Measurements from ENCODE around the gene MYLK3. TPM values are rescaled to one million over a fixed set of nuclear protein-coding genes. Genes with fewer than 3 reads are reported as not detected.

MYLK3 gene
- total and polyA plus RNA-seq, 2 of the 4 experiments (the other 2 are of a cell fraction) = under 0.01 to 0.03 TPM

DNA sequence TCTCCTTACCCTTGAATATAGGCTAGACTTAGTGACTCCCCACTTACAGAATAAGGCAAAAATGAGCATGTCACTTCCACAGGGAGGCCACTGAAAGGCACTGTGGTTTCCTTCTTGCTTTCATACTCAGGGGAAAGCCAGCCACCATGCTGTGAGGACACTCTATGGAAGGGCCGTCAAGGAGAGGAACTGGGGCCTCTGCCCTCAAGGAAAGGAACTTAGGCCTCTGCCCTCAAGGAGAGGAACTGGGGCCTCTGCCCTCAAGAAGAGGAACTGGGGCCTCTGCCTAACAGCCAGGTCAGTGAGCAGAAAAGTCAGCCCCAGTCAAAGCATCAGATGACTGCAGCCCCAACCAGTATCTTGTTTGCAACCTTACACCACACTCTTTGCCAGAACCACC is 89.2 kb downstream of the MYLK3 start:
- no peaks in the 10 kb centered on the region for H3K79me1 ChIP-seq (ENCODE audit: low read depth in 1 of 2, low read length in 2 of 2)
- peaks cover 6% of the 10 kb centered on the region; the same call in 1 of the 2 replicates for H3K9me1 ChIP-seq (ENCODE audit: insufficient read depth, low read length)
- H4K20me1 ChIP-seq (ENCODE audit: insufficient read depth, low read length) = no peaks in the 10 kb centered on the region
- H4K8ac ChIP-seq (ENCODE audit: low read depth in 2 of 2, low read length in 2 of 2) = no peak overlapping the region
- no peak overlapping the region for H3K27ac ChIP-seq (ENCODE audit: insufficient read depth, low read length)
- H2BK5ac ChIP-seq (ENCODE audit: low read depth, low read length, poor library complexity, severe bottlenecking) = no peak overlapping the region
- no peak for DNase-seq
- no peaks in the 10 kb centered on the region for H3K27me3 ChIP-seq (ENCODE audit: control insufficient read depth, insufficient read depth, low read length)
- H3K4me3 ChIP-seq (ENCODE audit: insufficient read depth, low read depth, low read length) = no peak overlapping the region
- H2BK120ac ChIP-seq (ENCODE audit: low read depth, low read length) = no peak overlapping the region
- H3K4ac ChIP-seq (ENCODE audit: low read depth, low read length) = no peak overlapping the region
- ATAC-seq (ENCODE audit: low read depth) = peak; percentile 32; the same call in 1 of the 2 replicates
- TF ChIP-seq RFX5 (IDR thresholded peaks at IDR 0.05; ENCODE audit: low read depth, low read length) = no peak
- no peak for TF ChIP-seq MXI1 (IDR thresholded peaks at IDR 0.05; ENCODE audit: borderline replicate concordance, low read depth, low read length)
- no peak for TF ChIP-seq CHD1 (IDR thresholded peaks at IDR 0.05; ENCODE audit: low read depth, low read length)
- TF ChIP-seq, protein P1, sequence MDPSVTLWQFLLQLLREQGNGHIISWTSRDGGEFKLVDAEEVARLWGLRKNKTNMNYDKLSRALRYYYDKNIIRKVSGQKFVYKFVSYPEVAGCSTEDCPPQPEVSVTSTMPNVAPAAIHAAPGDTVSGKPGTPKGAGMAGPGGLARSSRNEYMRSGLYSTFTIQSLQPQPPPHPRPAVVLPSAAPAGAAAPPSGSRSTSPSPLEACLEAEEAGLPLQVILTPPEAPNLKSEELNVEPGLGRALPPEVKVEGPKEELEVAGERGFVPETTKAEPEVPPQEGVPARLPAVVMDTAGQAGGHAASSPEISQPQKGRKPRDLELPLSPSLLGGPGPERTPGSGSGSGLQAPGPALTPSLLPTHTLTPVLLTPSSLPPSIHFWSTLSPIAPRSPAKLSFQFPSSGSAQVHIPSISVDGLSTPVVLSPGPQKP (IDR thresholded peaks at IDR 0.05; ENCODE audit: borderline replicate concordance, low read depth, low read length) = no peak
- TF ChIP-seq MAZ (IDR thresholded peaks at IDR 0.05; ENCODE audit: borderline replicate concordance, low read depth, low read length) = no peak
- TF ChIP-seq BHLHE40 (IDR thresholded peaks at IDR 0.05; ENCODE audit: low read depth, low read length) = no peak
- no peak for TF ChIP-seq CEBPB (IDR thresholded peaks at IDR 0.05; ENCODE audit: low read depth, low read length)
- TF ChIP-seq MAFK (IDR thresholded peaks at IDR 0.05; ENCODE audit: low read depth, low read length) = no peak
- WGBS, 2 experiments (ENCODE audit: extremely low coverage in 2 of 2, insufficient read length in 1 of 2) = no CpG with 5 or more reads among the region's 1 CpG
- H2AFZ ChIP-seq (replicated peaks; ENCODE audit: low read length, poor library complexity) = no peak overlapping the region
- dilution Hi-C loops (cut with HindIII; ENCODE audit: low sequenced_read_pairs, unreplicated experiment) (no loop called here), intact Hi-C loops (cut with micrococcal nuclease) (no loop called here), in situ Hi-C loops (cut with MboI; ENCODE audit: low sequenced_read_pairs) (no loop called here)
- H2AK5ac ChIP-seq (ENCODE audit: low read depth, low read length) = no peak overlapping the region
- no peak overlapping the region for H4K91ac ChIP-seq (ENCODE audit: insufficient read depth, low read depth, low read length)
- H3K18ac ChIP-seq (ENCODE audit: low read depth, low read length) = no peak overlapping the region
- H3K14ac ChIP-seq (replicated peaks; ENCODE audit: low read depth, low read length) = no peak overlapping the region
- no peak overlapping the region for H2AK9ac ChIP-seq (replicated peaks; ENCODE audit: low read depth, low read length, poor library complexity)
- H2BK15ac ChIP-seq (ENCODE audit: low read depth, low read length) = no peak overlapping the region
- peaks cover 26% of the 10 kb centered on the region for H3K36me3 ChIP-seq (ENCODE audit: control insufficient read depth, insufficient read depth, low read length)
- no peaks in the 10 kb centered on the region for H3K9me3 ChIP-seq (ENCODE audit: control insufficient read depth, insufficient read depth, low read length)
- CTCF ChIA-PET = interaction anchor here (0.8 to 1.4 kb wide), 2 partner anchors 9 to 15 kb away, joined by 3 to 4 read pairs; no protein-coding TSS in a partner anchor
- no TSS peak for BruUV-seq (replicated peaks)
- no peak overlapping the region for H3K4me2 ChIP-seq (ENCODE audit: low read depth, low read length)
- no peak overlapping the region for H4K5ac ChIP-seq (ENCODE audit: low read depth, low read length)
- no peak overlapping the region for H2BK20ac ChIP-seq (ENCODE audit: low read depth, low read length)
- no peaks in the 10 kb centered on the region for H3K4me1 ChIP-seq (ENCODE audit: control insufficient read depth, insufficient read depth, low read length)
- no peak overlapping the region for H3K56ac ChIP-seq (ENCODE audit: extremely low read depth, insufficient read depth, low read length)
- POLR2A ChIA-PET (ENCODE audit: unreplicated experiment) = no interaction called here
- no peak overlapping the region for H3K23ac ChIP-seq (ENCODE audit: low read depth, low read length)
- H3K9ac ChIP-seq (ENCODE audit: low read depth, low read length) = no peak overlapping the region

Other genes with a start within 250 kb of the MYLK3 start
- 18.3 and 35.3 TPM in 2 replicates for gene SHCBP1, start 127.0 kb downstream of the MYLK3 start, total RNA-seq (2012; rRNA removed)
- gene SHCBP1, start 127.0 kb downstream of the MYLK3 start, polyA plus RNA-seq (2012; rRNA removed) = 15.6 and 18.6 TPM in 2 replicates
- gene VPS35, start 59.2 kb downstream of the MYLK3 start, total RNA-seq (2012; rRNA removed) = 89.4 and 174 TPM in 2 replicates
- gene VPS35, start 59.2 kb downstream of the MYLK3 start, polyA plus RNA-seq (2012; rRNA removed) = 24.2 and 42.3 TPM in 2 replicates
- 9.0 and 13.1 TPM in 2 replicates for gene ORC6, start 58.7 kb downstream of the MYLK3 start, total RNA-seq (2012; rRNA removed)
- gene ORC6, start 58.7 kb downstream of the MYLK3 start, polyA plus RNA-seq (2012; rRNA removed) = 14.7 and 15.9 TPM in 2 replicates
- 6.3 and 16.4 TPM in 2 replicates for gene C16orf87, start 82.8 kb upstream of the MYLK3 start, total RNA-seq (2012; rRNA removed)
- 6.2 and 8.1 TPM in 2 replicates for gene C16orf87, start 82.8 kb upstream of the MYLK3 start, polyA plus RNA-seq (2012; rRNA removed)
- gene GPT2, start 136.0 kb upstream of the MYLK3 start, total RNA-seq (2012; rRNA removed) = 20.8 and 31.5 TPM in 2 replicates
- 23.2 and 26.4 TPM in 2 replicates for gene GPT2, start 136.0 kb upstream of the MYLK3 start, polyA plus RNA-seq (2012; rRNA removed)
- 53.9 and 109 TPM in 2 replicates for gene DNAJA2, start 225.3 kb upstream of the MYLK3 start, total RNA-seq (2012; rRNA removed)
- gene DNAJA2, start 225.3 kb upstream of the MYLK3 start, polyA plus RNA-seq (2012; rRNA removed) = 13.1 and 18.6 TPM in 2 replicates